NOMO-1 treated with dmso at 0.1 percent for 144 hours (cell line): Measurements from ENCODE around the gene ZNF670.
"Not testable (repeated sequence)": the region's sequence is repeated elsewhere in the genome, so short reads cannot be mapped to it uniquely, and the experiment has no call there.

Source experiments
- DNase-seq: peaks from one replicate; lab custom pipeline; 2025; ENCODE audit not compliant: unreplicated experiment; lab: John Stamatoyannopoulos, UW

Gene ZNF670

GRCh38 chr1:247047702-247048101 is 30.9 kb downstream of the ZNF670 start:
- no peak for DNase-seq

GRCh38 chr1:247047260-247047659 is 31.4 kb downstream of the ZNF670 start:
- DNase-seq, result no peak

- no peak for DNase-seq
Measured at GRCh38 chr1:247043406-247043805, 35.2 kb downstream of the ZNF670 start.

GRCh38 chr1:247037511-247038320 is 40.9 kb downstream of the ZNF670 start:
- DNase-seq, result no peak

GRCh38 chr1:247032306-247032705 is 46.3 kb downstream of the ZNF670 start:
- DNase-seq, result not testable (repeated sequence)
